Erythroblast (primary cell): ENCODE results near the gene KCND3.

ENCODE experiments used
- GATA1 ChIP-seq: IDR thresholded peaks from 2 replicates; pipeline ENCODE4 v1.6.1; 2011; ENCODE audit warnings: low read depth, mild to moderate bottlenecking, control low read depth, low read length, moderate library complexity
- POLR2A ChIP-seq: IDR thresholded peaks from 2 replicates; pipeline ENCODE4 v1.6.1; 2011; ENCODE audit warnings: mild to moderate bottlenecking, low read length

DNA sequence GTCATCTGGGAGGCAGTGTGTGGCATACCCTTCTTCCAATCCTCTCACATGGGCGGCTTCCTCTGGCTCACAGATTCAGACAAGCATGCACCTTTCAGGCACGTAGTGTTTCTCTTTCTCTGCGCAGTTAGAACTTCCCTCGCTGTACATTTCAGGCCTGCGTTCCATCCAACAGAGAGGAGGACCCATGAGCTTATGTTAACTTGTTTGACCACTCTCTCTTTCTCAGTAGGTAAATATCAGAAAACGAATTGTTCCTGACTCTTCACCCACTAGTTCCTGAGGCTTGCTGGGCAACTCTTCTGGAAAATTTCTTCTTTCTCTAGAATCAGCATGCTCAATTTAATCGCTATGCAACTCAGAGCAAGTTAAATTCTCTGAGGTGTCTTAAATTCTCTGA lies 148.3 kb downstream of the KCND3 start:
- TF ChIP-seq POLR2A (no peak), GATA1 (no peak)
